HG03159 (cell line): ENCODE data around the gene UBL4A.

Experiments
- ATAC-seq: cut with Tn5 transposase; IDR thresholded peaks from one replicate; pipeline ENCODE4 v1.9.1; 2021; ENCODE audit warnings: mild to moderate bottlenecking, moderate library complexity; ENCODE audit not compliant: unreplicated experiment

UBL4A gene

GRCh38 chrX:154466036-154466435, 20.4 kb downstream of the UBL4A start:
- no peak for ATAC-seq

GRCh38 chrX:154465601-154466000, 20.8 kb downstream of the UBL4A start:
- ATAC-seq, result no peak

GRCh38 chrX:154464806-154465365, 21.5 kb downstream of the UBL4A start:
- ATAC-seq, result no peak

GRCh38 chrX:154463611-154464220, 22.7 kb downstream of the UBL4A start:
- no peak for ATAC-seq

- no peak for ATAC-seq
Measured at GRCh38 chrX:154462396-154462795, 24.0 kb downstream of the UBL4A start.

GRCh38 chrX:154460326-154460725, 26.1 kb downstream of the UBL4A start:
- ATAC-seq, result no peak

GRCh38 chrX:154459832-154460231, 26.6 kb downstream of the UBL4A start:
- ATAC-seq, result no peak

- no peak for ATAC-seq
Measured at GRCh38 chrX:154458954-154459778, 27.2 kb downstream of the UBL4A start.

GRCh38 chrX:154458116-154458953, 28.1 kb downstream of the UBL4A start, which contains the start of gene PLXNA3:
Gene PLXNA3, plus strand, starts transcription at chrX:154458281. Its CDS starts 1,903 bp downstream, at chrX:154460184.
- peak; percentile 39 for ATAC-seq

- ATAC-seq, result peak; percentile 57
Measured at GRCh38 chrX:154457491-154458115, 28.8 kb downstream of the UBL4A start.

GRCh38 chrX:154452823-154453222, 33.6 kb downstream of the UBL4A start:
- ATAC-seq, result no peak

- ATAC-seq, result no peak
Measured at GRCh38 chrX:154450312-154450711, 36.1 kb downstream of the UBL4A start.

- no peak for ATAC-seq
Measured at GRCh38 chrX:154449618-154450017, 36.8 kb downstream of the UBL4A start.

GRCh38 chrX:154448484-154448883, 37.9 kb downstream of the UBL4A start:
- no peak for ATAC-seq

GRCh38 chrX:154446430-154446829, 40.0 kb downstream of the UBL4A start:
- no peak for ATAC-seq

- no peak for ATAC-seq
Measured at GRCh38 chrX:154445776-154446175, 40.6 kb downstream of the UBL4A start.

GRCh38 chrX:154444755-154445246, 41.6 kb downstream of the UBL4A start:
- no peak for ATAC-seq

- ATAC-seq, result peak; percentile 57
Measured at GRCh38 chrX:154443992-154444754, 42.2 kb downstream of the UBL4A start, which contains the start of gene FAM50A. Gene FAM50A, plus strand, starts transcription at chrX:154444141. Its CDS starts 95 bp downstream, at chrX:154444236.

- ATAC-seq, result no peak
Measured at GRCh38 chrX:154443479-154443910, 42.9 kb downstream of the UBL4A start.
